Epithelial cell of esophagus (primary cell): ENCODE data around the gene ZDHHC5.
A peak's percentile ranks its signal among the peaks of the same experiment; 100 is the strongest.

ENCODE experiments used
- DNase-seq: peaks from one replicate; pipeline ENCODE4 v3.0.0; 2010; ENCODE audit warnings: low read depth
- H3K4me3 ChIP-seq: 2 replicates; pipeline ENCODE4 v1.5.1; 2011; ENCODE audit warnings: mild to moderate bottlenecking, low read length, control low read depth
- TF ChIP-seq, protein P1 (sequence below): IDR thresholded peaks from 2 replicates; pipeline ENCODE4 v1.5.1; 2011; ENCODE audit warnings: low read depth, mild to moderate bottlenecking, low read length, control low read depth, inconsistent platforms; ENCODE audit not compliant: insufficient read depth; ENCODE audit errors: missing control alignments

Gene ZDHHC5

DNA sequence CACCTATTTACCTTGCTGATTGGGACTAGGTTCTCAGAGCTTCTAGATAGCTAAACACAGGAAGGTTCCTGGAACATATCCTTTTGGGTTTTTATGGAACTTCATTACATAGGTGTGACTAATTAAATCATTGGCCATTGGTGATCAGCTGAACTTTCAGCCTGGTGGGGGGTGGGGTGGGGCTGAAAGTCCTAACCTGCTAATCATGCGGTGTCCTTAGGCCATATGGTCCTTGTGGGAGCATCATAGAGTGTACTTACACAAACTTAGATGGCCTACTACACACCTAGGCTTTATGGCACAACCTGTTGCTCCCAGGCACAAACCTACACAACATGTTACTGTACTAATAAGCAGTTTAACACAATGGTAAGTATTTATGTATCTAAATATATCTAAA, 64.7 kb downstream of the ZDHHC5 start:
- no peak overlapping the region for H3K4me3 ChIP-seq
- TF ChIP-seq, protein P1, sequence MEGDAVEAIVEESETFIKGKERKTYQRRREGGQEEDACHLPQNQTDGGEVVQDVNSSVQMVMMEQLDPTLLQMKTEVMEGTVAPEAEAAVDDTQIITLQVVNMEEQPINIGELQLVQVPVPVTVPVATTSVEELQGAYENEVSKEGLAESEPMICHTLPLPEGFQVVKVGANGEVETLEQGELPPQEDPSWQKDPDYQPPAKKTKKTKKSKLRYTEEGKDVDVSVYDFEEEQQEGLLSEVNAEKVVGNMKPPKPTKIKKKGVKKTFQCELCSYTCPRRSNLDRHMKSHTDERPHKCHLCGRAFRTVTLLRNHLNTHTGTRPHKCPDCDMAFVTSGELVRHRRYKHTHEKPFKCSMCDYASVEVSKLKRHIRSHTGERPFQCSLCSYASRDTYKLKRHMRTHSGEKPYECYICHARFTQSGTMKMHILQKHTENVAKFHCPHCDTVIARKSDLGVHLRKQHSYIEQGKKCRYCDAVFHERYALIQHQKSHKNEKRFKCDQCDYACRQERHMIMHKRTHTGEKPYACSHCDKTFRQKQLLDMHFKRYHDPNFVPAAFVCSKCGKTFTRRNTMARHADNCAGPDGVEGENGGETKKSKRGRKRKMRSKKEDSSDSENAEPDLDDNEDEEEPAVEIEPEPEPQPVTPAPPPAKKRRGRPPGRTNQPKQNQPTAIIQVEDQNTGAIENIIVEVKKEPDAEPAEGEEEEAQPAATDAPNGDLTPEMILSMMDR: no peak
- no peak for DNase-seq

DNA sequence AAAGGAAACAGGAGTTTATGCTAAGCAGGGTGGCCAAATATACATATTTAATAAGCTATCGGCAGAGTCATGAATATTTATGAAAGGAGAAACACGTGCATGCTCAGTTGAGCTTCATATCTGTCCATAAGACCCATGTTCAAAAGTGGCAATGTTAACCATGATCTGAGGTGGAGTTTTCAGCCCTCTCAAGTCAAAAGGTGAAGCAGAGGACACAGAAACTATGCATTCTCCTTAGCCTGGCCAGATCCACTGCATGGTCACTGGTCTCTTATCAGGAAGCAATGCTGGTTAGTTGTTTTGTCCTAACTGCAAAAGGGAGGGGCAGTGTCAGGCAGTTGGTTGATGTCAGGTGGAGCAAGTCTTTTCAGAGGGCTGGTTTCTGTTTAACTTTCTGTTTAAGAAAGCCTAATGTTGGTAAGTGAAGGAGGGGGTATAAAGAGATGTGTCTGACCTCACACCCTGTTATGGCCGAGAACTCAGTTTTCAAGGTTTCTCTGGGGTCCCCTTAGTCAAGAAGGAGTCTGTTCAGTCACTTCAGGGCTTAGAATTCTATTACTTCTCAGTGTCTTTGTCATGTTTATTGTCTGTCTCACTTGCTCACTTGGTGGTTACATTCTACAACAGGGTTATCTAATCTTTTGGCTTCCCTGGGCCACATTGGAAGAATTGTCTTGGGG, 67.8 kb downstream of the ZDHHC5 start:
- DNase-seq: no peak
- no peak overlapping the region for H3K4me3 ChIP-seq
- TF ChIP-seq, protein P1: no peak

DNA sequence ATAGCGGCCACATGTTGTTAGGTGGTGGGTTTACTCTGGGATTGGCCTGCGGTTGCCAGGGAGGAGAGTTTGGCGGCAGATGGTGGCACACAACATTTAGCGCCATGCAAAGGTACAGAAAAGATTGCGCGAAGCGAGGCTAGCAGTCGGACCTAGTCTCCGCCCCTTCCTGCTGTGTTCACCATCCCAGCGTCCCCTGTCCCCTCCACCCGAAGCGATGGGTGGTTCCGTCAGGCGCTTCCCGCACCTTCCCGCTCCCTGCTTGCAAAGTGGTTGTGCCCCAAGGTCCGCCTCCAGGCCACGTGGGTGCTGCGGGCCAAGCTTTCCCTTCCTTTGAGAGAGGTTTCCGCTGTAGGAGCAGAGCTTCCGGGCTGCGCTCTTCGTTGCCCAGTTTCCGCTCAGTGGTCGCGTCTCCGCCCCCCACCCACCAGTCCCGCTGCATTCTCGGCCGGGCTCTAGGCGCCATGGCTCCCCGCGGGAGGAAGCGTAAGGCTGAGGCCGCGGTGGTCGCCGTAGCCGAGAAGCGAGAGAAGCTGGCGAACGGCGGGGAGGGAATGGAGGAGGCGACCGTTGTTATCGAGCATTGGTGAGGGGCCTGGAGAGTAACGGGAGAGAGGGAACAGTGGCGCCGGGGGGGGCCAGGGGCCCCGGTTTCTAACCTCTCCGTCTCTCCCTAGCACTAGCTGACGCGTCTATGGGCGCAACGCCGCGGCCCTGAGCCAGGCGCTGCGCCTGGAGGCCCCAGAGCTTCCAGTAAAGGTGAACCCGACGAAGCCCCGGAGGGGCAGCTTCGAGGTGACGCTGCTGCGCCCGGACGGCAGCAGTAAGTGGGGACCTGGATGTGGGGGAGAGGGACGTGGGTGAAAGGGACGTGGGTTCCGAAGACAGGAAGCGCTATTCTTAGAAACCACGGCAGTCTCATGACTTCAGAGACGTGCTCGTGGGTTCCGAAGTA, 73.5 kb downstream of the ZDHHC5 start, which contains the start of gene SELENOH:
SELENOH (plus strand) TSS at position 360 of the 955 bp plus-strand sequence; CDS start at position 465, 105 bp downstream.
- TF ChIP-seq, protein P1: no peak
- peak within 1 kb of the TSS; percentile 80 for H3K4me3 ChIP-seq
- peak; percentile 97 for DNase-seq

- TF ChIP-seq, protein P1: no peak
- no peak for DNase-seq
Measured at GRCh38 chr11:57742087-57742452, 74.2 kb downstream of the ZDHHC5 start.

DNA sequence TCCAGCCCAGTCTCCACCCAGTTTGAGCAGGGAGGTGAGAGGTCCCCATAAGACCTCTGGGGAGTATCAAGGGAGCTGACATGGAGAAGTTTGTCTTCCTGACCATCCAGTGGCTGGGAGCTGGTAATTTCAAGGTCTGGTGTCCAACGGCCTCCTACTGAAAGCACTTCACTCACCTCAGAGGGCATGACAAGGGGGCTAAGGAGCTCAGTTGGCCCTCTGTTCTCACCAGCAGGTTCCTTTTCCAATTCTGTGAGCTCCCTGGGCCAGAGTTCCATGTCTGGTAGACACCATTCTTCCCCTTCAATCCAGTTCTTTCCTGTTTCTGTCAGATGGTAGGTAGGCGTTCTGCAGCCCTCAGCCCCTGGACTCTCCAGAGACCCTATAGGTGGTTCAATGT, 76.4 kb downstream of the ZDHHC5 start:
- DNase-seq: no peak
- H3K4me3 ChIP-seq: no peak overlapping the region
- TF ChIP-seq, protein P1: no peak

More at GRCh38 chr11:57742087-57742452, 74.2 kb downstream of the ZDHHC5 start:
- H3K4me3 ChIP-seq: peak overlapping the region; percentile 80

DNA sequence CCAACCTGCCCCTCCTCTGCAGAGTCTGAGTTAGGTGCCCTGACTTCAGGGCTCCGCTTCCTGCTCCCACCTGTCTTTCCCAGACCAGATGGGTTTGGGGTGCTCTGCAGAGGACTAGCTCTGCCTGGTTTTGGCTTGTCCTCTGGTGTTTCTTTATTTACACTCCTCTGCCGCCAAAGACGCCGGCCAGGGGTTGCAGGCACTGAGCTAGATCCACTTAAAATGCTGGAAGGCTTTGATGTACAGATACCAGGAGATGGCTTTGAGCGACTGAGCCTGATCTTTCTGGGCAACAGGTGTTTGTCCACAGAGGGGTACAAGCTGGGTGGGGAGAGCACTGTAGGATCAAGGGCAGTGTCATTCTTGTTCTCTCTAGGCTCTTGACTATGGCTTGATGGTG, 77.3 kb downstream of the ZDHHC5 start:
- DNase-seq: no peak
- no peak overlapping the region for H3K4me3 ChIP-seq
- TF ChIP-seq, protein P1: no peak
